HUES64 (cell line): Measurements from ENCODE around the gene PSMD9.
A peak's percentile ranks its signal among the peaks of the same experiment; 100 is the strongest.
"Not testable (repeated sequence)": the region's sequence is repeated elsewhere in the genome, so short reads cannot be mapped to it uniquely, and the experiment has no call there.

Source experiments
- H3K27ac ChIP-seq: 2 replicates; pipeline ENCODE4 v1.7.0; 2013; ENCODE audit warnings: low read depth, low read length, inconsistent platforms
- H3K27me3 ChIP-seq: 2 replicates; pipeline ENCODE4 v1.6.1; 2013; ENCODE audit warnings: mild to moderate bottlenecking, low read length; ENCODE audit not compliant: insufficient read depth
- H3K36me3 ChIP-seq: 2 replicates; pipeline ENCODE4 v1.6.1; 2013; ENCODE audit warnings: mild to moderate bottlenecking, low read length; ENCODE audit not compliant: insufficient read depth
- H3K4me1 ChIP-seq: 2 replicates; pipeline ENCODE4 v1.6.1; 2013; ENCODE audit warnings: mild to moderate bottlenecking, low read length, moderate library complexity; ENCODE audit not compliant: insufficient read depth
- H3K4me3 ChIP-seq: 2 replicates; pipeline ENCODE4 v1.5.1; 2013; ENCODE audit warnings: mild to moderate bottlenecking, low read length, moderate library complexity
- H3K9ac ChIP-seq: 2 replicates; pipeline ENCODE4 v1.6.1; 2013; ENCODE audit warnings: mild to moderate bottlenecking, low read depth, low read length
- H3K9me3 ChIP-seq: 2 replicates; pipeline ENCODE4 v1.6.1; 2013; ENCODE audit warnings: low read depth, low read length; ENCODE audit not compliant: insufficient read depth
- WGBS: fragments of 150-250, 120-280 bp; methylation state at CpG from one replicate; pipeline ENCODE4 v1.1.7; 2013; ENCODE audit warnings: missing lambda C conversion rate; 5-methylcytosine and 5-hydroxymethylcytosine counted together

The PSMD9 gene

DNA sequence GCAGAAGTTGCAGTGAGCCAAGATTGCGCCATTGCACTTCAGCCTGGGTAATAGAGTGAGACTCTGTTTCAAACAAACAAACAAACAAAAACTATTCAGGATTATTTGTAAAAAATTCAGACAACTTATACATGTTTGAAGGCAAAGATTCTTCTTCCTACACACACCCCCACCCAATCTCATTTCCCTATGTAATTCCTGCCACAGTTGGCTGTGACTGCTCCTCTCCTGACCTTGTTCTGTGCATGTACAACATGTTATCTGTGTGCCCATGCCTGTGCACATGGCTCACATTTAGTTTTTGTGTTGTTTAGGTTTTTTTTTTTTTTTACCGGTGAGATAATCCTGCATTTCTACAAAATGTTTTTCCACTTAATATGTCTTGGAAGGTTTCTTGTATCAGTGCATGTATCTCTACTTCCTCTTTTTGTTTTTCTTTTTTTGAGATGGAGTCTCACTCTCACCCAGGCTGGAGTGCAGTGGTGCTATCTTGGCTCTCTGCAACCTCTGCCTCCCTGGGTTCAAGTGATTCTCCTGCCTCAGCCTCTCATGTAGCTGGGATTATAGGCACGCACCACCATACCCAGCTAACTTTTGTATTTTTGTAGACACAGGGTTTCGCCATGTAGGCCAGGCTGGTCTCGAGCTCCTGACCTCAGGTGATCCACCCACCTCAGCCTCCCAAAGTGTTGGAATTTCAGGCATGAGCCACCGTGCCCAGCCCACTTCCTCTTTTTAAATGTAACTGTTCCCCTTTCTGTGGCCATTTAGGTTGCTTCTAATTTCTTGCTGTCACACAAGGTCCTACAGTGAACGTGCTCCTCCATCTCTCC lies 38.5 kb downstream of the PSMD9 start:
- Histone ChIP-seq H3K9ac (no peak overlapping the region), H3K27me3 (no peaks in the 10 kb centered on the region), H3K4me3 (no peak overlapping the region), H3K36me3 (no peaks in the 10 kb centered on the region), H3K27ac (no peak overlapping the region), H3K4me1 (peaks cover 16% of the 10 kb centered on the region; the same call in 1 of the 2 replicates), H3K9me3 (no peaks in the 10 kb centered on the region)
- WGBS = 71% methylated on average over 6 of the region's 7 CpGs

GRCh38 chr12:121927813-121928212 lies 39.2 kb downstream of the PSMD9 start:
- Histone ChIP-seq H3K4me3 (no peak overlapping the region), H3K9ac (no peak overlapping the region), H3K27ac (no peak overlapping the region), H3K27me3 (no peaks in the 10 kb centered on the region), H3K36me3 (no peaks in the 10 kb centered on the region), H3K4me1 (peaks cover 16% of the 10 kb centered on the region; the same call in 1 of the 2 replicates), H3K9me3 (no peaks in the 10 kb centered on the region)
- WGBS = 82% methylated on average over 5 of the region's 5 CpGs

GRCh38 chr12:121929545-121929944 lies 41.0 kb downstream of the PSMD9 start:
- WGBS = 97% methylated on average over 7 of the region's 7 CpGs
- H3K27me3 ChIP-seq, H3K27ac ChIP-seq, H3K9ac ChIP-seq, H3K36me3 ChIP-seq, H3K9me3 ChIP-seq, H3K4me3 ChIP-seq: not testable (repeated sequence)
- peaks cover 30% of the 10 kb centered on the region for H3K4me1 ChIP-seq

DNA sequence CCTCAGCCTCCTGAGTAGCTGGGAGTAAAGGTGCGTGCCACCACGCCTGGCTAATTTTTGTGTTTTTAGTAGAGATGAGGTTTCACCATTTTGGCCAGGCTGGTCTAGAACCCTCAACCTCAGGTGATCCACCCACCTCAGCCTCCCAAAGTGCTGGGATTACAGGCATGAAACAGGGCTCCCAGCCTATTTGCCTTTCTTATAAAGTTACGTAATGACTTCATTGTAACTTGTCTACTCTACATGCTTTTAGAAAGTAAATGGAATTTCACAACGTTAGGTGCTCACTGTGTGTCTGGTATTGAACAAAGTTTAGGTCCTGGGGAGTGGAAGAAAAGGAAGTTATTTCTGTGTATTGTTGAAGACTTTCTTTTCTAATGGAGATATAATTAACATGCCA lies 42.3 kb downstream of the PSMD9 start:
- no peak overlapping the region for H3K27ac ChIP-seq
- no peak overlapping the region for H3K4me3 ChIP-seq
- no peaks in the 10 kb centered on the region for H3K27me3 ChIP-seq
- H3K9me3 ChIP-seq = no peaks in the 10 kb centered on the region
- WGBS = 92% methylated on average over 4 of the region's 4 CpGs
- H3K36me3 ChIP-seq = no peaks in the 10 kb centered on the region
- H3K4me1 ChIP-seq = peaks cover 22% of the 10 kb centered on the region
- no peak overlapping the region for H3K9ac ChIP-seq

- Histone ChIP-seq H3K27ac (no peak overlapping the region), H3K4me1 (peaks cover 22% of the 10 kb centered on the region), H3K36me3 (no peaks in the 10 kb centered on the region; the same call in 1 of the 2 replicates), H3K9me3 (no peaks in the 10 kb centered on the region), H3K27me3 (no peaks in the 10 kb centered on the region), H3K9ac (no peak overlapping the region), H3K4me3 (no peak overlapping the region)
- WGBS = 95% methylated on average over 3 of the region's 3 CpGs
These were observed 43.6 kb downstream of the PSMD9 start for GRCh38 chr12:121932176-121932536.

DNA sequence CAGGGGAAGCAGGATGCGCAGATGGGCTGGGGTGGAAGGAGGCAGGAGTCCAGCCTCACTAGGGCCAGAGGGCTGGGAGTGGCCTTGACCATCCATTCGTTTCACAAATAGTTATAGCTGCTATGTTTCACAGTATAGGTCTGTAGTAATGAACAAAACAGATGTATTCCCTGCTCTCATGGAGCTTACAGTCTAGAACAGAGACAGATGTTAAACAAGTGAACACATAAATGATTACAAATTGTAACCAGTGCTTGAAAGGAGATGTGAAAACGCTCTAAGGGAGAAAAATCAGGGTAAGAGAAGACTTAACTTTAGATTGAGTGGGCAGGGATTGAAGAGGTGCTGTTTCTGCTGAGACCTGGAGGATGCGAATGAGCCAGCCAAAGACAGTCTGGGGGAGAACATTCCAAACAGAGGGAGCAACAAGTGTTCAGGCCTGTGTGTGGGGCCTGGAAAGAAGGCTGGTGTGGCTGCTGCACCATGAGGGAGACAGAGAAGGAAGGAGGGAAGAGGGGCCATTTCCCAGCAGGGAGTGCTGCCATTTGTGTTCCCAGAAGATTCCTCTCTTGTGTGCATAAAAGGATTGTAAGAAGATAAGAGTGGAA lies 44.4 kb downstream of the PSMD9 start:
- WGBS = 92% methylated on average over 4 of the region's 4 CpGs

GRCh38 chr12:121933522-121934308 lies 45.1 kb downstream of the PSMD9 start:
- H3K9ac ChIP-seq = peak overlapping the region; percentile 38
- H3K4me3 ChIP-seq = no peak overlapping the region
- H3K27me3 ChIP-seq = no peaks in the 10 kb centered on the region
- H3K36me3 ChIP-seq = no peaks in the 10 kb centered on the region; the same call in 1 of the 2 replicates
- no peaks in the 10 kb centered on the region for H3K9me3 ChIP-seq
- peak overlapping the region; percentile 50 for H3K27ac ChIP-seq
- H3K4me1 ChIP-seq = peaks cover 17% of the 10 kb centered on the region
- 75% methylated on average over 17 of the region's 17 CpGs for WGBS

More for the DNA sequence above, 44.4 kb downstream of the PSMD9 start:
- Histone ChIP-seq H3K4me1 (peaks cover 17% of the 10 kb centered on the region), H3K27me3 (no peaks in the 10 kb centered on the region), H3K36me3 (no peaks in the 10 kb centered on the region; the same call in 1 of the 2 replicates), H3K4me3 (no peak overlapping the region), H3K27ac (peak overlapping the region; percentile 5; the same call in 1 of the 2 replicates), H3K9me3 (no peaks in the 10 kb centered on the region), H3K9ac (peak overlapping the region; percentile 38; the same call in 1 of the 2 replicates)

DNA sequence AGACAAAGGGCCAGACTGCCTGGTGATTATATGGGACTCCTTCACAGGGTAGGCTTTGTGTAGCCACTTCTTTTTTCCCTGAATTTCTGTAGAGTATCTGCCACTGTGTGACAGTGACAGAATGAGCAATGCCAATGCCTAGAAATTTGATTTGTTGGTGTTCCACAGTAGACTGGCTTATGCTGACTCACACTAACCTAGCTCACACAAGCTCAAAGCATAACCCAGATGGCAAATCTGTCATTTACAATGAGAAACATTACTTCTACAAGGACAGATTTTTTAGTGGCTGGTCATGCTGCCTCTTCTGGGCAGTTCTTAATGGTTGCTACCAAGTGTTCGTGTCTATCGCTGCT lies 45.7 kb downstream of the PSMD9 start:
- Histone ChIP-seq H3K27ac (peak overlapping the region; percentile 45; the same call in 1 of the 2 replicates), H3K36me3 (no peaks in the 10 kb centered on the region; the same call in 1 of the 2 replicates), H3K4me3 (no peak overlapping the region), H3K9me3 (no peaks in the 10 kb centered on the region), H3K27me3 (no peaks in the 10 kb centered on the region), H3K9ac (0 out of 2 replicates have a peak overlapping the region, but pooled peaks have one; percentile 29), H3K4me1 (peaks cover 17% of the 10 kb centered on the region)
- WGBS = 92% methylated on average over 2 of the region's 2 CpGs

GRCh38 chr12:121937654-121938053 lies 49.1 kb downstream of the PSMD9 start:
- H3K36me3 ChIP-seq = no peaks in the 10 kb centered on the region; the same call in 1 of the 2 replicates
- H3K4me3 ChIP-seq = no peak overlapping the region
- no peak overlapping the region for H3K9ac ChIP-seq
- H3K4me1 ChIP-seq = peaks cover 21% of the 10 kb centered on the region
- 94% methylated on average over 7 of the region's 7 CpGs for WGBS
- no peaks in the 10 kb centered on the region for H3K27me3 ChIP-seq
- H3K9me3 ChIP-seq = no peaks in the 10 kb centered on the region
- H3K27ac ChIP-seq = no peak overlapping the region

GRCh38 chr12:121939186-121939585 lies 50.6 kb downstream of the PSMD9 start:
- Histone ChIP-seq H3K9me3 (no peaks in the 10 kb centered on the region), H3K4me1 (peaks cover 8% of the 10 kb centered on the region), H3K27ac (no peak overlapping the region), H3K4me3 (no peak overlapping the region), H3K9ac (no peak overlapping the region), H3K36me3 (no peaks in the 10 kb centered on the region; the same call in 1 of the 2 replicates), H3K27me3 (no peaks in the 10 kb centered on the region)
- WGBS = 90% methylated on average over 7 of the region's 7 CpGs
